BE2C (cell line): ENCODE measurements around the gene HORMAD1.

Source experiments
- DNase-seq: peaks from one replicate; pipeline ENCODE4 v3.0.0-alpha.2; 2020
- H3K27me3 ChIP-seq: fragments of 250-450 bp; sonication (Bioruptor Pico); 2 replicates; pipeline ENCODE4 v1.5.1; 2020; ENCODE audit warnings: mild to moderate bottlenecking
- H3K36me3 ChIP-seq: fragments of 250-450 bp; sonication (Bioruptor Pico); 2 replicates; pipeline ENCODE4 v1.5.1; 2020; ENCODE audit warnings: mild to moderate bottlenecking
- H3K4me1 ChIP-seq: fragments of 250-450 bp; sonication (Bioruptor Pico); 2 replicates; pipeline ENCODE4 v1.5.1; 2020
- H3K4me3 ChIP-seq: 2 replicates; pipeline ENCODE4 v1.5.1; 2011; ENCODE audit warnings: low read depth, low read length
- H3K9me3 ChIP-seq: fragments of 250-450 bp; sonication (Bioruptor Pico); 2 replicates; pipeline ENCODE4 v1.5.1; 2020
- TF ChIP-seq, protein P1 (sequence below): IDR thresholded peaks from 2 replicates; pipeline ENCODE4 v1.5.1; 2012; ENCODE audit warnings: mild to moderate bottlenecking, low read depth, low read length

The HORMAD1 gene

DNA sequence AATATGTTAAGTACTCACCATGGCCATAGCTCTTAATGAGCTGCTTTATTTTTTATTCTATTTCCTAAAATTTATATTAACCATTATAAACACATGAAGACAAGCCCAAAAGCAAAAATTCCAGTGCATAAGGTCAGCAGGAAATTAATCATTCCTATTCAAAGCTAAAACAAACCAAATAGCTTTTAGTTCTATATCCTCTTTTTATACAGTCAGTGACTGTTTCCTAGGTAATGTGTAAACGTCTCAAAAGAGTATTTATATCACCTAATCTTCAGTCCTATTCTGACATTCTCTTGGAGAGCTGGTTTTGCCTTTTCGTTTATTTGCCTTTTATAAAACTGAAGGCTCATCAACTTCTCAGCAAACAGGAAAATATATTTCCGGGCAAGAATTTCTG is 28.0 kb downstream of the HORMAD1 start:
- Histone ChIP-seq H3K9me3 (no peaks in the 10 kb centered on the region), H3K27me3 (no peaks in the 10 kb centered on the region), H3K36me3 (peaks cover 30% of the 10 kb centered on the region), H3K4me1 (peaks cover 3% of the 10 kb centered on the region; the same call in 1 of the 2 replicates), H3K4me3 (no peak overlapping the region)
- TF ChIP-seq, protein P1, sequence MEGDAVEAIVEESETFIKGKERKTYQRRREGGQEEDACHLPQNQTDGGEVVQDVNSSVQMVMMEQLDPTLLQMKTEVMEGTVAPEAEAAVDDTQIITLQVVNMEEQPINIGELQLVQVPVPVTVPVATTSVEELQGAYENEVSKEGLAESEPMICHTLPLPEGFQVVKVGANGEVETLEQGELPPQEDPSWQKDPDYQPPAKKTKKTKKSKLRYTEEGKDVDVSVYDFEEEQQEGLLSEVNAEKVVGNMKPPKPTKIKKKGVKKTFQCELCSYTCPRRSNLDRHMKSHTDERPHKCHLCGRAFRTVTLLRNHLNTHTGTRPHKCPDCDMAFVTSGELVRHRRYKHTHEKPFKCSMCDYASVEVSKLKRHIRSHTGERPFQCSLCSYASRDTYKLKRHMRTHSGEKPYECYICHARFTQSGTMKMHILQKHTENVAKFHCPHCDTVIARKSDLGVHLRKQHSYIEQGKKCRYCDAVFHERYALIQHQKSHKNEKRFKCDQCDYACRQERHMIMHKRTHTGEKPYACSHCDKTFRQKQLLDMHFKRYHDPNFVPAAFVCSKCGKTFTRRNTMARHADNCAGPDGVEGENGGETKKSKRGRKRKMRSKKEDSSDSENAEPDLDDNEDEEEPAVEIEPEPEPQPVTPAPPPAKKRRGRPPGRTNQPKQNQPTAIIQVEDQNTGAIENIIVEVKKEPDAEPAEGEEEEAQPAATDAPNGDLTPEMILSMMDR, result no peak
- DNase-seq, result no peak

GRCh38 chr1:150688763-150689162 is 31.9 kb downstream of the HORMAD1 start:
- peaks cover 17% of the 10 kb centered on the region for H3K36me3 ChIP-seq
- no peak for DNase-seq

GRCh38 chr1:150686275-150686674 is 34.4 kb downstream of the HORMAD1 start:
- Histone ChIP-seq H3K9me3 (no peaks in the 10 kb centered on the region), H3K36me3 (peaks cover 7% of the 10 kb centered on the region), H3K4me3 (no peak overlapping the region), H3K27me3 (no peaks in the 10 kb centered on the region), H3K4me1 (no peaks in the 10 kb centered on the region)
- no peak for DNase-seq
- TF ChIP-seq, protein P1, result no peak

More at GRCh38 chr1:150688763-150689162, 31.9 kb downstream of the HORMAD1 start:
- no peak overlapping the region for H3K4me3 ChIP-seq
- no peaks in the 10 kb centered on the region for H3K27me3 ChIP-seq
- TF ChIP-seq, protein P1, result no peak
- H3K9me3 ChIP-seq, result no peaks in the 10 kb centered on the region
- H3K4me1 ChIP-seq, result no peaks in the 10 kb centered on the region

DNA sequence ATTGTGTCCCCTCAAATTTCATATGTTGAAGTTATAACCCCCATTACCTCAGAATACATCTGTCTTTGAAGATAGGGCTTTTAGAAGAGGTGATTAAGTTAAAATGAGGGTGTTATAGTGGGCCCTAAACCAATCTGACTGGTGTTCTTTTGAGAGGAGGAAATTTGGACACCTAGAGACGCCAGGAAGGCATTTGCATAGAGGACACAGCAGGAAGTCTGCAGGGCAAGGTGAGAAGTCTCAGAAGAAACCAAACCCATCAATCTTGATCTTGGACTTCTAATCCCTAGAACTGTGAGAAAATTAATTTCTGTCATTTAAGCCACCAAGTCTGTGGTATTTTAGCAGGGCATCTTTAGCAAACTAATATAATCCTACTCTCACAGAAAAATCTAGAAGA is 36.8 kb downstream of the HORMAD1 start:
- Histone ChIP-seq H3K27me3 (no peaks in the 10 kb centered on the region), H3K4me1 (no peaks in the 10 kb centered on the region), H3K4me3 (no peak overlapping the region), H3K9me3 (no peaks in the 10 kb centered on the region), H3K36me3 (no peaks in the 10 kb centered on the region; the same call in 1 of the 2 replicates)
- DNase-seq, result no peak
- TF ChIP-seq, protein P1, result no peak

- TF ChIP-seq, protein P1, result no peak
Observed at GRCh38 chr1:150678988-150679387, 41.7 kb downstream of the HORMAD1 start.

GRCh38 chr1:150674881-150675280 is 45.8 kb downstream of the HORMAD1 start:
- Histone ChIP-seq H3K36me3 (no peaks in the 10 kb centered on the region), H3K4me3 (no peak overlapping the region), H3K27me3 (no peaks in the 10 kb centered on the region), H3K4me1 (no peaks in the 10 kb centered on the region), H3K9me3 (no peaks in the 10 kb centered on the region)
- TF ChIP-seq, protein P1, result no peak
- no peak for DNase-seq

More at GRCh38 chr1:150678988-150679387, 41.7 kb downstream of the HORMAD1 start:
- Histone ChIP-seq H3K27me3 (no peaks in the 10 kb centered on the region), H3K9me3 (no peaks in the 10 kb centered on the region), H3K4me3 (no peak overlapping the region), H3K4me1 (no peaks in the 10 kb centered on the region), H3K36me3 (no peaks in the 10 kb centered on the region)
- no peak for DNase-seq
